Measurements from ENCODE around the gene DEAF1. TPM values are rescaled to one million over a fixed set of nuclear protein-coding genes. Genes with fewer than 3 reads are reported as not detected.
"Not testable (repeated sequence)": the region's sequence is repeated elsewhere in the genome, so short reads cannot be mapped to it uniquely, and the experiment has no call there.

The DEAF1 gene
- total RNA-seq, 1 experiment from 2014 or later: 50.6 TPM

GRCh38 chr11:656426-656825 is 38.6 kb downstream of the DEAF1 start:
- H3K4me1 ChIP-seq: peaks cover 13% of the 10 kb centered on the region
- ChIA-PET CTCF (no interaction called here), POLR2A (interaction anchor here (0.6 to 1.2 kb wide), 3 partner anchors 37 to 121 kb away, joined by 3 to 6 read pairs (median 5); partner anchors contain the start of gene GATD1)
- peaks cover 3% of the 10 kb centered on the region for H3K36me3 ChIP-seq (ENCODE audit: control insufficient read depth, insufficient read depth, low read length)
- no peak overlapping the region for H3K4me3 ChIP-seq (ENCODE audit: low read depth, low read length)
- TF ChIP-seq CTCF (IDR thresholded peaks at IDR 0.05; ENCODE audit: insufficient read depth in 1 of 2, low read depth in 1 of 2, low read length in 1 of 2, severe bottlenecking in 1 of 2, unreplicated experiment in 1 of 2): no peak
- H3K4me3 Mint-ChIP-seq (ENCODE audit: unreplicated experiment): no peak overlapping the region
- H3K4me1 Mint-ChIP-seq (ENCODE audit: low read depth, unreplicated experiment): peaks cover 5% of the 10 kb centered on the region
- H3K27me3 ChIP-seq (replicated peaks; ENCODE audit: control insufficient read depth, insufficient read depth, low read length): no peaks in the 10 kb centered on the region
- no peak for DNase-seq
- H3K27ac Mint-ChIP-seq (ENCODE audit: unreplicated experiment): no peak overlapping the region
- H3K9me3 Mint-ChIP-seq (ENCODE audit: unreplicated experiment): no peaks in the 10 kb centered on the region
- no TSS peak for BruUV-seq (replicated peaks)
- intact Hi-C loops (cut with micrococcal nuclease; ENCODE audit: unreplicated experiment): no loop called here
- H3K36me3 Mint-ChIP-seq (ENCODE audit: insufficient read depth, unreplicated experiment): peaks cover 59% of the 10 kb centered on the region
- H3K27me3 Mint-ChIP-seq (ENCODE audit: insufficient read depth, unreplicated experiment): no peaks in the 10 kb centered on the region
- H3K9me3 ChIP-seq: no peaks in the 10 kb centered on the region; the same call in 1 of the 2 replicates

DNA sequence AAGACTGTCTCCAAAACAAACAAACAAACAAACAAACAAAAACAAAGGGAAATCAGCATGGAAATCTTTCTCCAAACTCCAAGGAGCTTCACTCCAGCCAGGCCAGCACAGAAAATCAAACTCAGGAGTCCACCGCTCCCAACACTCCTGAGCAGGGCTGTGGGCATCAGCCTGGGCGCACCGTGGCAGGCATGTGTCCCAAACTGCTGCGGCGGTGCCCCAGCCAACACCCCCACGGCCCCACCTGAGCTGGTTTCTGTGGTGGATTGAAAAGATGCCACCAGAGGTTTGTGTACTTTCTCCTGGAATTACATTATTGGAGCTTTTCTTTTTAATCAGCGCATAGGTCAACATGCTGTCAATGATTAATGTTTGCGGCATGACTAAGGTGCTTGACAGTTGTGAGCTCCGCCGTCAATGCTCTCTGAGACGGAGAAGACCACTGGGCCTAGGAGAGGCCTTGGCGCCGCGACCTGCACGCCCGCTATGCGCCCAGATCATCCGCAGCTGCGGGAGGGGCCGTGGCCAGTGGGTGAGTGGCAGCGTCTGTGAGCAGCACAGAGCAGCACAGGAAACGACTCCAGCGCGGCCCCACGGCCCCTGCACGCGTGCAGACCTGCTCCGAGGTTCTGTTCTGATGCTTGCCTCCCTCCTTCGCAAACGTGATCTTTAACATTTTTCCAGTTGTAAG is 39.8 kb downstream of the DEAF1 start:
- Histone ChIP-seq H3K9me3 (no peaks in the 10 kb centered on the region; the same call in 1 of the 2 replicates), H3K36me3 (ENCODE audit: control insufficient read depth, insufficient read depth, low read length) (peaks cover 3% of the 10 kb centered on the region), H3K4me3 (ENCODE audit: low read depth, low read length) (no peak overlapping the region), H3K27me3 (replicated peaks; ENCODE audit: control insufficient read depth, insufficient read depth, low read length) (no peaks in the 10 kb centered on the region), H3K4me1 (peaks cover 13% of the 10 kb centered on the region)
- H3K36me3 Mint-ChIP-seq (ENCODE audit: insufficient read depth, unreplicated experiment): peaks cover 49% of the 10 kb centered on the region
- H3K4me1 Mint-ChIP-seq (ENCODE audit: low read depth, unreplicated experiment): peaks cover 5% of the 10 kb centered on the region
- no peak overlapping the region for H3K4me3 Mint-ChIP-seq (ENCODE audit: unreplicated experiment)
- ChIA-PET POLR2A (no interaction called here), CTCF (no interaction called here)
- no peaks in the 10 kb centered on the region for H3K9me3 Mint-ChIP-seq (ENCODE audit: unreplicated experiment)
- intact Hi-C loops (cut with micrococcal nuclease; ENCODE audit: unreplicated experiment): no loop called here
- H3K27ac Mint-ChIP-seq (ENCODE audit: unreplicated experiment): no peak overlapping the region
- no TSS peak for BruUV-seq (replicated peaks)
- TF ChIP-seq CTCF (IDR thresholded peaks at IDR 0.05; ENCODE audit: insufficient read depth in 1 of 2, low read depth in 1 of 2, low read length in 1 of 2, severe bottlenecking in 1 of 2, unreplicated experiment in 1 of 2): no peak
- H3K27me3 Mint-ChIP-seq (ENCODE audit: insufficient read depth, unreplicated experiment): no peaks in the 10 kb centered on the region
- DNase-seq: no peak

DNA sequence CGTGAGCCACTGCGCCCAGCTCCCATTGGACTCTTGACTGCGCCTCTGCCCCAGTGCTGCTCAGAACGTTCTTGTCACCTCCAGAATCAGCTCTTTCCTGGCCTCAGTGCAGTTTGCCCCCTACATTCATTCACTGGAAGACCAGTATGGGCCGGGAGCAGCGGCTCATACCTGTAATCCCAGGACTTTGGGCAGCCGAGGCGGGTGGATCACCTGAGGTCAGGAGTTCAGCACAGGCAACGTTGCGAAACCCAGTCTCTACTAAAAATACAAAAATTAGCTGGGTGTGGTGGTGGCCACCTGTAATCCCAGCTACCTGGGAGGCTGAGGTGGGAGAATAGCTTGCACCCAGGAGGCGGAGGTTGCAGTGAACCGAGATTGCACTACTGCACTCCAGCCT is 40.6 kb downstream of the DEAF1 start:
- H3K4me3 Mint-ChIP-seq (ENCODE audit: unreplicated experiment); H3K9me3 ChIP-seq; H3K4me1 Mint-ChIP-seq (ENCODE audit: low read depth, unreplicated experiment); H3K27me3 Mint-ChIP-seq (ENCODE audit: insufficient read depth, unreplicated experiment); H3K36me3 ChIP-seq (ENCODE audit: control insufficient read depth, insufficient read depth, low read length); H3K27ac Mint-ChIP-seq (ENCODE audit: unreplicated experiment); H3K9me3 Mint-ChIP-seq (ENCODE audit: unreplicated experiment); DNase-seq; CTCF ChIA-PET; POLR2A ChIA-PET; H3K27me3 ChIP-seq (replicated peaks; ENCODE audit: control insufficient read depth, insufficient read depth, low read length); H3K4me3 ChIP-seq (ENCODE audit: low read depth, low read length); BruUV-seq (replicated peaks); intact Hi-C loops (cut with micrococcal nuclease; ENCODE audit: unreplicated experiment): not testable (repeated sequence)
- H3K36me3 Mint-ChIP-seq (ENCODE audit: insufficient read depth, unreplicated experiment): peaks cover 57% of the 10 kb centered on the region
- peaks cover 13% of the 10 kb centered on the region for H3K4me1 ChIP-seq

Measured in Caco-2 (cell line).